Activated T-helper 2 cell treated with anti-CD3 and anti-CD28 coated beads, Interferon-gamma antibody, Interleukin-2, Interleukin-4, amounts not matched to agents 10 μg/mL and 5 μg/mL and 100 μg/mL, durations not matched to agents 14 hours and 24 hours and 36 hours (primary cell): ENCODE data around the gene ITCH. TPM values are rescaled to one million over a fixed set of nuclear protein-coding genes. Genes with fewer than 3 reads are reported as not detected.

Experiments
- DNase-seq: peaks from one replicate; pipeline ENCODE4 v3.0.0; 2021; ENCODE audit warnings: low spot score
- H3K27ac Mint-ChIP-seq: one replicate; pipeline ENCODE4 v1.8.0; 2021; ENCODE audit warnings: mixed read lengths
- H3K27me3 Mint-ChIP-seq: one replicate; pipeline ENCODE4 v1.8.0; 2021; ENCODE audit warnings: low read depth, mixed read lengths
- H3K36me3 Mint-ChIP-seq: one replicate; pipeline ENCODE4 v1.8.0; 2021; ENCODE audit warnings: low read depth, mixed read lengths
- H3K4me1 Mint-ChIP-seq: one replicate; pipeline ENCODE4 v1.8.0; 2021; ENCODE audit warnings: low read depth, mixed read lengths
- H3K4me3 Mint-ChIP-seq: one replicate; pipeline ENCODE4 v1.8.0; 2021; ENCODE audit warnings: low read depth, mild to moderate bottlenecking, moderate library complexity, mixed read lengths
- H3K9me3 Mint-ChIP-seq: one replicate; pipeline ENCODE4 v1.8.0; 2021; ENCODE audit warnings: mixed read lengths
- intact Hi-C: fragments of 100-400 bp; cut with micrococcal nuclease; formaldehyde crosslinking; loops from one replicate; pipeline ENCODE4 v1.15.1; 2023
- total RNA-seq: library from RNA; stranded (reverse); gene quantifications from 2 replicates; pipeline ENCODE4 v1.2.3, GENCODE V29; 2022

ITCH gene
- total RNA-seq, 1 donor from 2014 or later: 53.0 TPM

GRCh38 chr20:34541264-34541901 is 178.3 kb downstream of the ITCH start:
- Mint-ChIP-seq H3K27ac (peak overlapping the region; percentile 29), H3K27me3 (no peaks in the 10 kb centered on the region), H3K9me3 (no peaks in the 10 kb centered on the region), H3K4me3 (no peak overlapping the region), H3K36me3 (peaks cover 45% of the 10 kb centered on the region), H3K4me1 (peaks cover 10% of the 10 kb centered on the region)
- intact Hi-C loops: no loop called here
- no peak for DNase-seq

GRCh38 chr20:34541917-34542316 is 178.8 kb downstream of the ITCH start:
- Mint-ChIP-seq H3K36me3 (peaks cover 41% of the 10 kb centered on the region), H3K27ac (no peak overlapping the region), H3K9me3 (no peaks in the 10 kb centered on the region), H3K4me3 (no peak overlapping the region), H3K4me1 (peaks cover 10% of the 10 kb centered on the region), H3K27me3 (no peaks in the 10 kb centered on the region)
- intact Hi-C loops: no loop called here
- DNase-seq: no peak

GRCh38 chr20:34542439-34542838 is 179.4 kb downstream of the ITCH start:
- H3K4me3 Mint-ChIP-seq: no peak overlapping the region
- H3K9me3 Mint-ChIP-seq: no peaks in the 10 kb centered on the region
- no peak for DNase-seq
- H3K27me3 Mint-ChIP-seq: no peaks in the 10 kb centered on the region
- H3K4me1 Mint-ChIP-seq: peaks cover 10% of the 10 kb centered on the region
- intact Hi-C loops: no loop called here
- H3K27ac Mint-ChIP-seq: no peak overlapping the region
- H3K36me3 Mint-ChIP-seq: peaks cover 36% of the 10 kb centered on the region

- DNase-seq: no peak
- intact Hi-C loops: no loop called here
- H3K36me3 Mint-ChIP-seq: peaks cover 34% of the 10 kb centered on the region
- H3K27me3 Mint-ChIP-seq: no peaks in the 10 kb centered on the region
- peaks cover 10% of the 10 kb centered on the region for H3K4me1 Mint-ChIP-seq
- no peak overlapping the region for H3K4me3 Mint-ChIP-seq
- H3K27ac Mint-ChIP-seq: no peak overlapping the region
- H3K9me3 Mint-ChIP-seq: no peaks in the 10 kb centered on the region
These were observed 180.5 kb downstream of the ITCH start for GRCh38 chr20:34543463-34544056.

- Mint-ChIP-seq H3K27me3 (no peaks in the 10 kb centered on the region), H3K36me3 (peaks cover 30% of the 10 kb centered on the region), H3K4me3 (no peak overlapping the region), H3K4me1 (peaks cover 11% of the 10 kb centered on the region), H3K27ac (no peak overlapping the region), H3K9me3 (no peaks in the 10 kb centered on the region)
- intact Hi-C loops: no loop called here
- DNase-seq: no peak
These were observed 181.2 kb downstream of the ITCH start for GRCh38 chr20:34544109-34544796.

- intact Hi-C loops: no loop called here
- H3K4me3 Mint-ChIP-seq: no peak overlapping the region
- no peak for DNase-seq
- H3K9me3 Mint-ChIP-seq: no peaks in the 10 kb centered on the region
- peaks cover 8% of the 10 kb centered on the region for H3K4me1 Mint-ChIP-seq
- no peak overlapping the region for H3K27ac Mint-ChIP-seq
- no peaks in the 10 kb centered on the region for H3K27me3 Mint-ChIP-seq
- peaks cover 10% of the 10 kb centered on the region for H3K36me3 Mint-ChIP-seq
These were observed 183.7 kb downstream of the ITCH start for GRCh38 chr20:34546751-34547181.

GRCh38 chr20:34547844-34548613 is 185.0 kb downstream of the ITCH start:
- Mint-ChIP-seq H3K9me3 (no peaks in the 10 kb centered on the region), H3K4me1 (peaks cover 8% of the 10 kb centered on the region), H3K27ac (no peak overlapping the region), H3K36me3 (peaks cover 8% of the 10 kb centered on the region), H3K27me3 (no peaks in the 10 kb centered on the region), H3K4me3 (no peak overlapping the region)
- no peak for DNase-seq
- intact Hi-C loops: no loop called here

- H3K4me3 Mint-ChIP-seq: no peak overlapping the region
- H3K27ac Mint-ChIP-seq: no peak overlapping the region
- DNase-seq: no peak
- H3K27me3 Mint-ChIP-seq: no peaks in the 10 kb centered on the region
- intact Hi-C loops: no loop called here
- H3K4me1 Mint-ChIP-seq: peaks cover 7% of the 10 kb centered on the region
- no peaks in the 10 kb centered on the region for H3K36me3 Mint-ChIP-seq
- no peaks in the 10 kb centered on the region for H3K9me3 Mint-ChIP-seq
These were observed 186.3 kb downstream of the ITCH start for GRCh38 chr20:34549291-34549928.

- Mint-ChIP-seq H3K4me3 (no peak overlapping the region), H3K27me3 (no peaks in the 10 kb centered on the region), H3K9me3 (no peaks in the 10 kb centered on the region), H3K36me3 (no peaks in the 10 kb centered on the region), H3K27ac (no peak overlapping the region), H3K4me1 (peaks cover 3% of the 10 kb centered on the region)
- intact Hi-C loops: no loop called here
- DNase-seq: no peak
These were observed 186.8 kb downstream of the ITCH start for GRCh38 chr20:34549929-34550305.

- Mint-ChIP-seq H3K27me3 (no peaks in the 10 kb centered on the region), H3K4me3 (no peak overlapping the region), H3K9me3 (no peaks in the 10 kb centered on the region), H3K36me3 (no peaks in the 10 kb centered on the region), H3K27ac (no peak overlapping the region), H3K4me1 (peaks cover 8% of the 10 kb centered on the region)
- no peak for DNase-seq
- intact Hi-C loops: no loop called here
These were observed 189.5 kb downstream of the ITCH start for GRCh38 chr20:34552569-34552968.

GRCh38 chr20:34553366-34553867 is 190.3 kb downstream of the ITCH start:
- H3K27ac Mint-ChIP-seq: no peak overlapping the region
- intact Hi-C loops: no loop called here
- H3K27me3 Mint-ChIP-seq: no peaks in the 10 kb centered on the region
- no peak overlapping the region for H3K4me3 Mint-ChIP-seq
- H3K36me3 Mint-ChIP-seq: no peaks in the 10 kb centered on the region
- H3K9me3 Mint-ChIP-seq: no peaks in the 10 kb centered on the region
- H3K4me1 Mint-ChIP-seq: peaks cover 13% of the 10 kb centered on the region
- DNase-seq: no peak

- peaks cover 2% of the 10 kb centered on the region for H3K36me3 Mint-ChIP-seq
- no peaks in the 10 kb centered on the region for H3K27me3 Mint-ChIP-seq
- no peak for DNase-seq
- H3K9me3 Mint-ChIP-seq: no peaks in the 10 kb centered on the region
- peak overlapping the region; percentile 84 for H3K27ac Mint-ChIP-seq
- intact Hi-C loops: no loop called here
- peak overlapping the region; percentile 86 for H3K4me3 Mint-ChIP-seq
- peaks cover 10% of the 10 kb centered on the region for H3K4me1 Mint-ChIP-seq
These were observed 194.9 kb downstream of the ITCH start for GRCh38 chr20:34557936-34558319.
